DMS153 treated with DMSO at 0.1 percent for 48 hours (cell line): Measurements from ENCODE around the gene KIF26B.

ENCODE experiments used
- DNase-seq: peaks from one replicate; lab custom pipeline; 2025; ENCODE audit not compliant: unreplicated experiment; lab: John Stamatoyannopoulos, UW

Gene KIF26B

DNA sequence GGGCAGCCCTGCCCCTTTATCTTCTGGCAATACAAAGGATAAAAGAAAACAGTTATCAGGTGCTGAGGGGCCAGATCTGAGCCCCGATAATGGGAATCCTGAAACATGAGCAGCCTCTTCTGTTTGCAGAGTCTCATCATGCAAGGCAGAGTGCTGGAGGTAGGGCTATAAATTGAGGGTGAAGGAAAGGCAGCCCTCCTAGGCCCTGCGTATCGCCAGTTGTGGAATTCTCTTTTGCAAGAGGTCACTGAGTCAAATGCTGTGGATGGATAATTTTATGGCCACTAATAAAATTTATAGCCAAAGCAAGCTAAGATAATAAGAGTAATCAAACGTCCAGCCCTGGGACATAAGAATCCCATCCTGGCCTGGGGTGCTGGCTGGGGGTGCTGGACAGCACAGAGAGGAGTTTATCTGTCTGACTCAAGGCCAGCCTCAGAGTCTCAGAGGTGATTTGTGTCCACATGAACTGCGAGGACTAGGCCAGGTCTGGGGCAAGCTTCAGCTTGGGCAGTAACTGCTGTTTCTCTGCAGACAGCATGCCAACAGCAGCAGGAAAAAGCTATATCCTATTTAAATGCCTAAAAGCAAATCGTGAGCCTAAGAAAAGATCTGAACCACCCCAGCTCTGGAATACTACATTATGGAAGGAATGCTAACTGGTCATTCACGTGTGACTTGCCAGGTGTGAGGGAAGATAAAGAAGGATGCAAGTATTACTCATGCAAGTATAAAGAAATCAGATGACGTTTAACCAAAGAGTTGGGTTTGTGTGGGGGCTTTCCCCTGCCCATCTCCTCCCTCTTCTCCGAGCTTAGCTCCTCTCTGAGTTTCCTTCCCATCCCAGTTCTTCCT is 254.8 kb downstream of the KIF26B start:
- DNase-seq = no peak

DNA sequence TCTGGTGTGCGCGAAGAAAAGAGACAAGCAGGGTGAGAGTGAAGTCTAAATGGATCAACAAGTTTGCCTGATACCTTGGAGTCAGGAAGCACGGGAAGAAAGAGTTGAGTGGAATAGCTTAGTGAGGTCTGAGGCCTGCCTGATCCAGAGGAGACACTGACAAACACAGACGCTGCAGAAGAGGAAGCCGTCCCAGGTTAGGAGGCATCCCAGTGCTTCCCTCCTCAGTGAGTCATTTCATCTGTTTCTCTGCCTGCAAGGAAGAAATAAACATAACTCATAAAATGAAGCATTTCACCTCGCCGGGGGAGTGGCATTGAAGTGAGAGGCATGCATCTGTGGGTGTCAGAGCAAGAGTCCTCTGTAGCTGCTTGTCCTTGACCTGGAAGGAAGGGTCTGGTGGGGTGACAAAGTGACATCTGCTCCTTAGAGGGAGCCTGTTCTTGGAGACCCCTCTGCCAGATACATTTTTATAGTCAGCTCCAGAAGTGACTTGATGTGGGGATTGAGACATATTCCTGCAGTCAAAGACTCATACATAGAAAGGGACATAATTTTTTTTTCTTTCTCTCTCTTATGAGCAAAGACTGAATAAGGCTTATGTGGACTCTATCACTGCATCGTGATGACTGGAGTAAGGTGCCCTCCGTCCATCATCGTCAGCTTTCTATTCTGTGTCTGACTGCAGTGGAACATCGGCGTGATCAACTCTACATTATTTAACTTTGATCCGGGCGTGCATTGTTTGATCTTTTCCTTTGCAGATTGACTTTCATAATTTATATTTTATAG is 256.7 kb downstream of the KIF26B start:
- DNase-seq = no peak

DNA sequence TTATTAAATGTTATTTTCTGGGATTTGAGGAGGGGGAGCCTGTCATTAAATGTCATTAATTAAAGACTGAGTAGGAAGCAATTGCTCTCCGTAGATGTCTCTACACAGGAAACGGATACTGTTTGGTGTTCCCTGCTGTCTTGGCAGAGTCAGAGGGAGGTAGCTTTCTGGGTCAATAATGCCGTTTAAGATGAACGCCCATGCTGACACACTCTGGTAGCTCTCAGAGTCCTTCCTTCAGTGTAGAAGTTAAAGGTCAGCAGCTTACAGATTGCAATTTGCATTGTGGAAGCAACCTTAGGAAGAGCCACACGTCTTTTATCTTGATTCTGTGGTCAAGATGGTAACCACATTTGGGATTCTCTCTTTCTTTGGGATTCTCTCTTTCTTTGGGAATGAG is 257.5 kb downstream of the KIF26B start:
- DNase-seq = no peak

DNA sequence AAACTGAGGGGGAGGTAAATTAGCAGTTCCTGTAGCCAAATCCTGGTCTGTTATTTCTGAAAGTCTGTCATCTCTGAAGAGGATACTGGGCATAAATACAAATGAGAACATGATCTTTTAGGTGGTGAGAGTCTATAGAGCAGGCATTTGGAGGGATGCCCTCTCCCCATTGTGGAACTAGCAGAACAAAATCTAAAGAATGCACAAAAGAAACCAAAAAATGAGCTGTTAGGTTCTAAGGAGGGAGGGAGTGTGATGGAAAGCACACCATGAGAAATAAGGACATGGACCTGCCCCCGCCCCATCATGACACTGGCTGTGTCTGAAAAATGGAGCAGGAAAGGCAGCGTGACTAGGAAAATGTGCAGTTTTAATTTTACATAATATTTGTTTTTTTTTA is 262.0 kb downstream of the KIF26B start:
- no peak for DNase-seq

DNA sequence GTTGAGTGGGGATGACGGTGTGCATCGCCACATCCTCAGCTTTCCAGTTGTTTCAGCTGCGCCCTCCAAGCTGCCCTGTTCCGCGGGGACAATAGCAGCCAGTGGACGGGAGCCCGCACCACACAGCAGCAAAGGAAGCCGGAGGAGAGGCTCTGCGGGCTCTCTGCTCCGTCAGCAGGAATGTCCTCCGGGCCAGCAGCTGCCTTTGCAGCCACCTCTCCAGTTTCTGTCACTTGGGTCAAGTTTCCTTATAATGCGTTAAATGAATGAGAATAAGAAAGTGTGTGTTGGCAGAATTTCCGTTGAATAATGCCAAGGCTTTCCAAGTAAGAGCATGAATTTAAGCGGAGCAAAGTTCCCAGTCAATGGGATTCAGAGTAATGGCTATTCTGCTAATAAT is 263.3 kb downstream of the KIF26B start:
- no peak for DNase-seq

DNA sequence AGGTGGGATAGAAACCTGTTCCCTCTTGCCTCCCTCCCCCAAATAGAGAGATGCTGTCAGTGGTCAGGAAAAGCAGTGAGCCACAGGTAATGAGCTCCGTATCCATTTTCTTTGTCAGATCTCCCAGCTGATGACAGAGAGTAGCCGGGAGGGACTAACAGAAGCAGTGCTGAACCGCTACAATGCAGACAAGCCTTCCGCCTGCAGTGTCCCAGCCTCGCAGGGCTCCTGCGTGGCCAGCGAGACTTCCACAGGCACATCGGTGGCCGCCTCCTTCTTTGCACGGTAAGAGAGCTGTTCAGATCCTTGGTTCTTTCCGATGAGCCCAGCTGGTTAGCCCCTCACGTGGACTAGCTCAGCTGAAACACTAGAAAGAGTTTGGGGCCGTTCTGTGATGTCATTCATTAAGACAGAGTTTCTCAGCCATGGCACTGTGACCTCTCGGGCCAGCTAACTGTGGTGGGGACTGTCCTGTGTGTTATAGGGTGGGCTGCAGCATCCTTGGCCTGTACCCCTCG is 264.7 kb downstream of the KIF26B start:
- DNase-seq = no peak

DNA sequence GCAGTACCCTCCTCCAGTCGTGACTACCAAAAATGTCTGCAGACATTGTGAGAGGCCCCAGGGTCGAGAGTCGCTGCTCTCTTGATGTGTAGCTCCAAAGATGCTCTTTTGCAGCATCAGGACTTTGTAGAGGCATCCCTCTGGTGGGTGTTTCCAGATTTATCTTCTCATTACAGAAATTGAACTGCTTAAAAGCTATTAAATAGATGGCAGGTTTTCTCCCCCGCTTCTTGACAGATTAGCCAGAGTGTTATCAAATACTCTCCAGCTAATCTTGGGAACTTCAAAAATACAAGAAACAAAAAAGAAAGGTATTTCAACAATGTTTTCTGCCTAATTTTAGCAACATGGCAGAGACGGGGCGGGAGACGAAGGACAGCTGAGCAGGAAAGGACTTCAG is 265.2 kb downstream of the KIF26B start:
- DNase-seq = no peak

DNA sequence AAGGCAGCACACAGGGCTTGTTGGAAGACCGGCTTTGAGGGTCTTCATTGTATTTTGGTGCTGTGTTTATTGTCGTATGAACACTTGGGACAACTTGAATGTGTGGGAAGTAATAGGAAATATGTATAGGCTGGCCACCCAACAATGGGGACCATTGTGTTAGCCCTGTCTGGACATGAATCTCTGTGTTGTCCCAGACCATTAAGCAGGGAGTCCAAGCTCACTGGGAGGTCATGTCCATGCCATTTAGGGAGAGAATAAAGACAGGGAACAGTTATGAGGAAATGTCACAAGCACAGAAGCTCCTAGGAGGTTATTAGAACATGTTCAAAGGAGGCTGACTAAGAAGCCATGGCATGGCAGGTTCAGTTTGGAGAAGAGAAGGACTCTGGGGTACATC is 266.1 kb downstream of the KIF26B start:
- DNase-seq = no peak

DNA sequence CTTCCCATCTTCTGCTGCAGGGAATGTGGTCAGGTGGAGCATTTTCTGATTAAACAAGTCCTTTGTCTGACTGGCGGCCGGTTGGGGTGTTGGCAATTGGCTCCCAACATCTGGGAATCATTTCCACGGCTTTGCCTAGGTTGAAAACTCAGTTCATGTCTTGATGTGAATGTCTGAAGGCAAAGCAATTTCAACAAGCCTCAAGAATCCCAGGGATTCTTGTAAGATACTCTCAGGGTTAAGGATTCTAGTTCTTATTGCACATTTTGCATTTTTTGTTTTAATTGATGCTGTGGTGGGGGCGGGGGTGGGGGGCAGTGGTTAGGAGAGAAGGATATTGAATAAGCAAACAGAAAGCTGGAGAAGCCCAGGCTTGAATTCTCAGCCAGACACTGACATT is 273.9 kb downstream of the KIF26B start:
- no peak for DNase-seq

DNA sequence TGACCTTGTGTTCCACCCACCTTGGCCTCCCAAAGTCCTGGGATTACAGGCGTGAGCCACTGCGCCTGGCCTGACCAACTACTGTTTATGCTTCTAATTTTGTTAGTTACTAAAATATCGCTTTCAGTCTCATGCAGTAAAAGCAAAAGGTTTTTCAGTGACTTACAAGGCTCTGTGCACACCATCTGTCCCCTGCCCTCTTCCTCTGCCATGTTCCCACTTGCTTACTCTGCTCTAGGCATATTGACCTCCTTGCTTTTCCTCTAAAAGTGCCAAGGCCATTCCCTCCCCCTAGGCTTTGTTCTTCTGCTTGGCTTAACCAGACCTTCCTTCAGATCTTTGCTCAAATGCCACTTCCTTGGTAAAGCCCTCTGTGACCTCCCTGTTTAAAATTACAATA is 276.9 kb downstream of the KIF26B start:
- no peak for DNase-seq

DNA sequence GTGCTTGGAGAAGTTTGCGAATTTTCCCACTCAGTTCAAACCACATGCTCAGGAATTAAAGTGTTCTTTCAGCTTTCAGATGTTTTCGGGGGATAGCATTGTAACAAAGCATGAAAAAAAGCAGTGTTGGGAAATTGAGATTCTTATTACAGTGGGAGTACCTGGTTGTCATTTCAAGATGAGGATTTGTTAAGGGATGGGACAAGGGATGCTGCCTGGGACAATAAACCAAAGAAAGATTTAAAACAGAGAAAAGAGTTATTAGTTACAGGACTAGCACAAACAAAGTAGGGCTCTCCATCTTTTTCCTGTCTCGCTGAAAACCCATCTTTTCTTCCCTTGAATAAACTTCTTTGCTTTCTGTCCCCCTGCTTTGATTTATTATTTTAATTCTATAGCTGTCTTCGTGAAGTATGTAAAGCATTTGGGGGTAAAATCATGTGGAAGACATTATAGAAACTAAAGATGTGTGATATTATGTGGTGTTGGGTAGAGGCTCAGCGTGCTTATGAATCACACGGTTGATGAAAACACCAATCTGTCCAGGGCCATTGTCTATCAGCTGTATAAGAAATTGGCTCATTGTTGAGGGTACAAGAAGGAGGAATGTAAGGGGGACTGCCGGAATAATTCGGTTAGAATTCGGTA is 277.6 kb downstream of the KIF26B start:
- no peak for DNase-seq

DNA sequence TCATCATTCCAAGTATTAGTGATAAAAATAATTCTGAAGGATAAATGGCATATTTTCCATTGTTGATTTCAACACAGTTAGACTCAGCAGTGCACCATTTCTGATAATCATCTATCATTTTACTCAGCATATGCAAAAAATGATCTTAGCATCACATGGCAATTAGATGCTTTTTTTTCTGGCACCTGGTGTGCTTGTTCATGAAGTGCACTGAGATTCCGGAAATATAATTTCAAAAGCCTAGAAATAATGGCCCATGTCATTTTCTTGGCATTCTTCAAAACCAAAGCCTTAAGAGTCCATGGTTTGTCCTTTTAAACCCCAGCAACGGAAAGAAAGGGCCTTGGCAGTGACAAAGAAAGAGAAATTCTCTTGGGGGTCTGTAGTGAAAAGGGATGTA is 278.8 kb downstream of the KIF26B start:
- DNase-seq = no peak

DNA sequence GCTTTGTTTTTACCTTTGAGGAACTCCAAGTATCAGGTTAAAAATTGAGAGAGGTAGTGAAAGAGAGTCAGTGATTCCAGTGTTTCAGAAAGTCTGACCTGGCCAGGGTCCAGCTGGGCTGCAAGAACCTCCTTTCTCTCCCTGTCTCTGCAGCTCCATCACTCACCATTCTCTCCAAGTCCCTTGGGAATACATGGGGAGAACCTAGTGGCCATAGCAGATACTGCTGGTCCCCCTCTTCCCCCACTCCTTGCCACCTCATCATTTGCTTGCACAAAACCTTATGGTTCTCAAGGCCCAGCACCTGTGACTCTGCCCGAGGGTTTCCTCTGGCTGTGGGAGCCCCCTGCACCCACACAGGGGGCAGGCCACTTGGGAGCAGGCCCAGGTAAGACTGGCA is 279.5 kb downstream of the KIF26B start:
- no peak for DNase-seq

DNA sequence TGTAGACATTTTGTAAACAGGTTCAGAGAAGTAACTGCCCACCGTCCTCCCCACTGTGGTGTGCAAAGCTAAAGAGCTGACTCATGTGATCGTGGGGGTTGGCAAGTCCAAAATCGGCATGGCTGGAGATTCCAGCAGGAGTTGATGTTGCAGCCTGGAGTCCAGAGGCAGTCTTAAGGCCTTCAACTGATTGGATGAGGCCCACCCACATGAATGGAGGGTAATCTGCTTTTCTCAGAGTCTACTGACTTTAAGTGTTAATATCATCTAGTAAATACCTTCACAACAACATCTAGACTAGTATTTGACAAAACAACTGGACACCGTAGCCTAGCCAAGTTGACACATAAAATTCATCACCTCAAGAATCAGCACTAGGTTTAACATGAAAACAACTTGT is 281.6 kb downstream of the KIF26B start:
- DNase-seq = no peak

DNA sequence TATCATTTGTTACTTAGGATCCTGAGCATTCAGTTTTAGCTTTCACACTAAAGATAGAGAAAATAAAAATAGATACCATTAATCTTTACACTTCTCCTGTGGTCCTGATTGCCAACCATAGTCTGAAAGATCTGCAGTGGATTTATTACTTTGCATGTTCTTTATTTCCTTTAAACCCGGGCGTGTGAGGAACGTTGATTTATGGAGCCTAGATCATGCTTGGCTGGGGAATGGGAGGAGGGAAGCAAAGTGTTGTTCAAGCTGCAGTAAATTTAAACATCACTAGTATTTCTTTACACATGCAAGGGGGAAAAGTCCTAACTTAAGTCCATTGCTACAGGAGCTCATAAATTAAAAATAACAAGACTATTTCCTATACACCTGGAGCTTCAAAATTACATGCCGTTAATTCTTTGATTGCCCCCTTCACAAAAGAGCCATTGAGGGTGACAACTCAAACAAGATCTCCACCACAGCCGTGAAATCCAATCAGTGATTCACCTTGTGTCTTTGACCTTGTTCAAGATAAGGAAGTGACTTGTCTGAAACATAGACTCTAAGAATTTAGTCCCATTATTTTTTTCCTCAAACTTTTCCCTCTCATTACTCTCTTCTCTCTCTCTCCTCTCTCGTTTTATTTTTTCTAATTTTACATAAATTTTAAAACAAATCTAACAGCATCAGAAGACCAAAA is 282.7 kb downstream of the KIF26B start:
- no peak for DNase-seq

DNA sequence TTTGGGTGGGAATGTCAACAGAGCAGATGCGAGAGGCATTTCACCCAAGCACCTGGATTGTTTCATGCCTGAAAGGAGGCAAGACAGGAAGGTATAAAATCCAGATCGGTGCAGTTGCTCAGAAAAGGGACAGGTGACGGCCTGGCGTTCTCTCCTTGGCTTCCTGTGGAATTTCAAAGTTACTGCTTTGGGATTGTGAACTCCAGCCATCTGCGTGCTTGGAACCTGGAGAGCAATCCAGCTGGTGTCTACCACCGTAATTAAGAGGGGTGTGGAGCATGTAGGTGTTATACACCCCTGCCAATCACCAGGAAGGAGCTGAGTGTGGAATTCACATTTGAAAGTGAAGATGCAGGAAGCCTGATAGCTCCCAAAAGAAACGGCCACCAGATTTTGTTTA is 286.1 kb downstream of the KIF26B start:
- no peak for DNase-seq

DNA sequence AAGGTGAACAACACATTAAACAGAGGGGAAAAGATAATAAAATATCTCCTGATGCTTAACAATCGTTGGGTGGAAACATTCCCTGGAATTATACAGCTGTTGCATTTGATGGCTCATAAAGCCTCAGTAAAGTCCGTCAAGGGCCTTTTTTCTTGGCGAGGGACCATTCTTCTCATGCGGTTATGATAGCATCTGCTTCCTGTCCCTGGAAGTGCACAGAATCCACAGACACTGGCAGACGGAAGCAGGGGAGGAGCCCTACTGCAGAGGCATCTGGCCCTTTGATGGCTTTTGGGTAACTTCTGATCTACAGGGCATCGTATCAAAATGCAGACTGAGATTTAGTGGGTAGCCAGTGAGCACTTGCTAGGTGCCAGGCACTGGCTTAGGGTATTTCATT is 286.9 kb downstream of the KIF26B start:
- DNase-seq = peak; percentile 53

DNA sequence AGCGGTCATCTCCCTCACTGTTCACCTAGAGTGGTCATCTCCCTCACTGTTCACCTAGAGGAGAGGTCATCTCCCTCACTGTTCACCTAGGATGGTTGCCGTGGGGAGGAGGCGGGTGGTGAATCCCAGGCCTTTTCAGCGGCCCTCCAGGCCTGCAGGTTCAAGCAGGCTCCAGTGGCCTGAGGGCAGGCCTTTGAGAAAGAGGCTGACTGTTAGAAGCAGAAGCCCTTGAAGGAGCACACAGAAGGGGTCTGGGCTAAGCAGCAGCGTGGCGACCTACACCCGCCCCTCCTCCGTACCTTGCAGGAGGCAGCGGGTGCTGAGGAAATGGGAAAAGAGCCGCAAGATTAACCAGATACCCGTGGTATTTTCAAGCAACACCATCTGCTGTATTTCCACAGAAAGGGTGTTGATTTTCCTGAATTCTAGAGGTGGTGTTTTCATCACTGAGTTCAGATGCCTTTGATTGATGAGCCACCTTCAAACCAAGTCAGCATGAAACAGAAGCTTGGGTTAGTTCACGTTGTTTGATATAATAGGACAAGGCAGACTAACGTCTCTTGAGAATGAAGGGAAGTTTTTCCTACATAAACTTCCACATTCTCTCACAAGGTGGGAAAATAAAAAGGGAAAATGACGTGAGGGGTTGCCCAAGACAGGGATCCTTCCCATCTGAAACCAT is 289.5 kb downstream of the KIF26B start:
- DNase-seq = no peak

DNA sequence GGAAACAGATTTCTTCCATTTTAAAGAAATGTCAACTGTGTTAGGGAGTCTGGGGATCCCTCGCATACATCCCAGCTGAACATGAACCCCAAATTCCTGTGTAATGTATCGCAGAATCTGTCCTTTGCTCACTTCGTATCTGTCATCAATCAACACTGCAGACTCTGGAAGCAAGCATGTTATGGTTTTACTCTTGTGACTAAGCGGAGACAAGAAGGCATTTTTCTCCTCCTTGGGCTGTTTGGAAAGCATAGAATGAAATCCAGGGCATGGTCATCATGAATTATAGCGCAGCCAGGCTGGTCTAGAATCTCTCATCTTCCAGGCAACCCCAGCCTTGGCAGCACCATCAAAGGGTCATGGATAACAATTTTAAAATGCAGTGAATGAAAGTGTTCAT is 290.2 kb downstream of the KIF26B start:
- DNase-seq = no peak

DNA sequence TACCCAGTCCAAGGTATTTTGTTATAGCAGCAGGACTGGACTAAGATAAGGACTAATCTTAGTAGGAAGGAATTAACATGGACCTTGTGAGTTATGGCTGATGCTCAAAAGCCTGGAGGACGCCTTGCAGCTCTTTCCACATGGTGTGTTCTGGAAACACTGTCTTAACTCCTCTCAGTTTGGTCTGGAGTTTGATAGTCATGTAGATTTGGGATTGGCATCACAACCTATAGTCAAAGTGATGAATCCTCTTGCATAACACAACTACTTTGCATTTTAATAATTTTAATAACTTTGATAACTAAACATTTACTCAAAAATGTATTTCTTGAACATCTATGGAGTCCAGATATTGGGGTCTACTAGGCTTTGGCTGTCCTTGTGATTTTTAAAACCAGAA is 293.7 kb downstream of the KIF26B start:
- no peak for DNase-seq
